Parathyroid adenoma (tissue), 2 donors: ENCODE measurements around the gene TAS2R8.

Experiments
- H2AFZ ChIP-seq: fragments of 300-600 bp; sonication (generic); one replicate; pipeline ENCODE4 v1.7.0; 2017; ENCODE audit warnings: antibody characterized with exemption, mild to moderate bottlenecking
- H3K27ac ChIP-seq: fragments of 300-600 bp; sonication (generic); one replicate; pipeline ENCODE4 v1.7.0; 2017
- H3K27me3 ChIP-seq: fragments of 300-600 bp; sonication (generic); one replicate; pipeline ENCODE4 v1.7.0; 2017; ENCODE audit warnings: low read length; ENCODE audit not compliant: control insufficient read depth, insufficient read depth
- H3K36me3 ChIP-seq: fragments of 300-600 bp; sonication (generic); one replicate; pipeline ENCODE4 v1.7.0; 2017; ENCODE audit warnings: low read length; ENCODE audit not compliant: control insufficient read depth, insufficient read depth
- H3K4me1 ChIP-seq: fragments of 300-600 bp; sonication (generic); one replicate; pipeline ENCODE4 v1.7.0; 2017; ENCODE audit warnings: control low read depth
- H3K4me2 ChIP-seq: fragments of 300-600 bp; sonication (generic); one replicate; pipeline ENCODE4 v1.7.0; 2017; ENCODE audit warnings: low read length
- H3K4me3 ChIP-seq: fragments of 300-600 bp; sonication (generic); one replicate; pipeline ENCODE4 v1.7.0; 2017; ENCODE audit warnings: low read depth, low read length
- H3K79me2 ChIP-seq: fragments of 300-600 bp; sonication (generic); one replicate; pipeline ENCODE4 v1.7.0; 2017; ENCODE audit warnings: control low read depth
- H3K9ac ChIP-seq: fragments of 300-600 bp; sonication (generic); one replicate; pipeline ENCODE4 v1.7.0; 2017; ENCODE audit warnings: mild to moderate bottlenecking
- H3K9me3 ChIP-seq: fragments of 300-600 bp; sonication (generic); one replicate; pipeline ENCODE4 v1.7.0; 2017; ENCODE audit warnings: low read length; ENCODE audit not compliant: control insufficient read depth
- TF ChIP-seq, protein P1 (sequence below): fragments of 300-600 bp; sonication (generic); IDR thresholded peaks from one replicate; pipeline ENCODE4 v1.7.0; 2017; ENCODE audit warnings: antibody characterized with exemption, mild to moderate bottlenecking
- donor health status: primary hyperparathyroidism.

TAS2R8 gene

DNA sequence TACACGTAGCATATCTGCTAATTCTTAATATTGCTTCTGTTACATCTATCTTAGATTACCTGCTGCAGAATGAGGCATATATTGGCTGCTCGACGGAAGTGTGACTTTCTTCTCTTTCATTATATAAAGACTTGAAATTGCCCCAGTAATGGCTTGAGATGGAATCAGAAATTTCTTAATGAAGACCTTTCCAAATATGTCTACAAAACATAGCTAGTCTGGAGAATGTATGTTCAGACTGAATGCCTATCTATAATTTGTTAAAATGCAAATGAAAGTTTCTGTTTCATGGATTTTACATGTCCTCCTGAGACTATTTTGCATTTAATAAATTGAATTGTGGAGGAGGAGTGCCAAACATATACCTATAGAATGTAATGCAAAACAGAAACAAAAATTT, 19.2 kb upstream of the TAS2R8 start, which contains the start of gene TAS2R10:
TSS of gene TAS2R10 (minus strand) at position 101 of the 400 bp plus-strand sequence. CDS start at position 12, 89 bp downstream.
- no peak within 1 kb of the TSS for H3K9ac ChIP-seq
- TF ChIP-seq, protein P1, sequence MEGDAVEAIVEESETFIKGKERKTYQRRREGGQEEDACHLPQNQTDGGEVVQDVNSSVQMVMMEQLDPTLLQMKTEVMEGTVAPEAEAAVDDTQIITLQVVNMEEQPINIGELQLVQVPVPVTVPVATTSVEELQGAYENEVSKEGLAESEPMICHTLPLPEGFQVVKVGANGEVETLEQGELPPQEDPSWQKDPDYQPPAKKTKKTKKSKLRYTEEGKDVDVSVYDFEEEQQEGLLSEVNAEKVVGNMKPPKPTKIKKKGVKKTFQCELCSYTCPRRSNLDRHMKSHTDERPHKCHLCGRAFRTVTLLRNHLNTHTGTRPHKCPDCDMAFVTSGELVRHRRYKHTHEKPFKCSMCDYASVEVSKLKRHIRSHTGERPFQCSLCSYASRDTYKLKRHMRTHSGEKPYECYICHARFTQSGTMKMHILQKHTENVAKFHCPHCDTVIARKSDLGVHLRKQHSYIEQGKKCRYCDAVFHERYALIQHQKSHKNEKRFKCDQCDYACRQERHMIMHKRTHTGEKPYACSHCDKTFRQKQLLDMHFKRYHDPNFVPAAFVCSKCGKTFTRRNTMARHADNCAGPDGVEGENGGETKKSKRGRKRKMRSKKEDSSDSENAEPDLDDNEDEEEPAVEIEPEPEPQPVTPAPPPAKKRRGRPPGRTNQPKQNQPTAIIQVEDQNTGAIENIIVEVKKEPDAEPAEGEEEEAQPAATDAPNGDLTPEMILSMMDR, result no peak

DNA sequence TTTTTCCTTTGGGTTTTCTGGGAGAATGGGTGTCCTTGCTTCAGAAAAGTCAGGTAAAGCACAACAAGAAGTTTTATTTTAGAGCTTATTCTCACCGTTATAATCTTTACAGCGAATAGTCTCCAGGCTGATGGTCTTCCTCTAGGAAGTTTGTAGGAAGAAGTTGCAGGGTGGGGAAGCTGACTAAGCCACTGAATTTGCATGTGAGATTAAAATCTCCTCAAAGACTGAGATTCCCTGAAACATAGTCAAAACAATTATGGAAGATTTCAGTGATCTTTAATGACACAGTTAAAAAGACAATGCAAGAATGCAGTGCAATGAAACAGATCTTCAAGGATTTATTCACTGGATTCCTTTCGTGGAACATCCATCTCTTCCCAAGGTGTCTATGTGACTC, 17.9 kb upstream of the TAS2R8 start:
- TF ChIP-seq, protein P1, result no peak
- Histone ChIP-seq H3K4me2 (no peak overlapping the region), H3K9ac (no peak overlapping the region), H3K79me2 (no peaks in the 10 kb centered on the region), H3K9me3 (no peaks in the 10 kb centered on the region), H3K27me3 (no peaks in the 10 kb centered on the region), H3K36me3 (no peaks in the 10 kb centered on the region), H2AFZ (no peak overlapping the region), H3K27ac (no peak overlapping the region), H3K4me1 (no peaks in the 10 kb centered on the region), H3K4me3 (no peak overlapping the region)

More for the DNA sequence above, 19.2 kb upstream of the TAS2R8 start, which contains the start of gene TAS2R10:
- no peaks in the 10 kb centered on the region for H3K36me3 ChIP-seq
- no peak within 1 kb of the TSS for H3K27ac ChIP-seq
- no peaks in the 10 kb centered on the region for H3K4me1 ChIP-seq
- H3K27me3 ChIP-seq, result no peaks in the 10 kb centered on the region
- H3K4me3 ChIP-seq, result no peak within 1 kb of the TSS
- no peaks in the 10 kb centered on the region for H3K79me2 ChIP-seq
- no peak within 1 kb of the TSS for H3K4me2 ChIP-seq
- no peak within 1 kb of the TSS for H2AFZ ChIP-seq
- no peaks in the 10 kb centered on the region for H3K9me3 ChIP-seq

DNA sequence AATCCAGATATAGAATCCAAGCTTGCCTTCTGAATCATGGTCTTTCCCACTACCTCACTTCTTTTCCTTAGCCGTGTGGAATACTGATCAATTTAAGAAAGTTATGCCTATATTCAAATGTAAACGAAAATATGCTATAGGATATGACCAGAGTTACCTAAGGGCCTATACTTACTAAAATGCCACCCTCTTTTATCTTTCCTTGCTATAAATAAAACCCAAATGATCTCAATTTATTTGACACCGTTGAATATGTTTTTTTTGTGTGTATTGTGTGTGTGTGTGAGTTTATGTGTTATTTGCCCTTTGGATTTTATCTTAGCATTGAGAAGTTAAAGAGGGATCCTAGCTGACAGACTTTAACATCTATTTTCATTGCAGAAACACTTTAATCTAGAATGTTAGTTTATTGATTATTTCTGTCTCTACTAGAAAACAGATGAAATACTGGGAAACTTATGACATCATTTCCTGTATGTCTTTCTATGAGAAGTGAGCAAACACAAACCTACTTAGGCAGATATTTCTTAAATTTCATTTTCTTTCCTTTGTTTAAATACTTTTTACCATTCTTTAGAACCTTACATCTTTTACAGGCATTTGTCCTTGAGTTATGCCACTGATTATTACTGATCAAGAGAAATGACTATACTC, 4.9 kb upstream of the TAS2R8 start:
- no peak overlapping the region for H2AFZ ChIP-seq
- H3K27ac ChIP-seq, result no peak overlapping the region
- no peak overlapping the region for H3K9ac ChIP-seq
- TF ChIP-seq, protein P1, result no peak
- H3K4me1 ChIP-seq, result no peaks in the 10 kb centered on the region
- H3K4me2 ChIP-seq, result no peak overlapping the region
- H3K4me3 ChIP-seq, result no peak overlapping the region
- H3K9me3 ChIP-seq, result no peaks in the 10 kb centered on the region
- H3K36me3 ChIP-seq, result no peaks in the 10 kb centered on the region
- H3K79me2 ChIP-seq, result no peaks in the 10 kb centered on the region
- H3K27me3 ChIP-seq, result no peaks in the 10 kb centered on the region

DNA sequence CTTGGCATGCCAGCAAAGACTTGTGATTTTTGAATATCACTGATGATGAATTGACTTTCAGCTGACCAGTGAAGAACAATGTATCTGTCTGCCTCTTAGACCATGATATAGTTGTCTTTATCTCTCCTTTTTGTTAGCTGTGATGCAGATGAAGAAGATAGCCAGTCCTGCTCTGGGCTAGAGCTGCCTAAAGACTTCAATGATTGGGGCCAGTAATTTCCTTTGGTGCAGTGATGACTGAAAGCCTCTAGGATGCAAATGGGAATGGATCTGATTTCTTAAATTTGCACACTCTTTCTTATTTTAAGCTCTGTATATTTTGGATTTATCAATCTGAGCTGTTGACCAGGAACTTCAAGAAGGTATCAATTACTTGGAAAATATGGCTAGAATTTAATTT, 3.0 kb upstream of the TAS2R8 start, which contains the start of gene TAS2R9:
TSS of gene TAS2R9 (minus strand) at position 101 of the 400 bp plus-strand sequence. CDS start at position 8, 93 bp downstream.
- Histone ChIP-seq H3K4me3 (no peak within 1 kb of the TSS), H3K79me2 (no peaks in the 10 kb centered on the region), H3K4me2 (no peak within 1 kb of the TSS), H3K9me3 (no peaks in the 10 kb centered on the region), H3K36me3 (no peaks in the 10 kb centered on the region), H2AFZ (no peak within 1 kb of the TSS), H3K4me1 (no peaks in the 10 kb centered on the region), H3K27ac (no peak within 1 kb of the TSS), H3K27me3 (no peaks in the 10 kb centered on the region), H3K9ac (no peak within 1 kb of the TSS)
- TF ChIP-seq, protein P1, result no peak

DNA sequence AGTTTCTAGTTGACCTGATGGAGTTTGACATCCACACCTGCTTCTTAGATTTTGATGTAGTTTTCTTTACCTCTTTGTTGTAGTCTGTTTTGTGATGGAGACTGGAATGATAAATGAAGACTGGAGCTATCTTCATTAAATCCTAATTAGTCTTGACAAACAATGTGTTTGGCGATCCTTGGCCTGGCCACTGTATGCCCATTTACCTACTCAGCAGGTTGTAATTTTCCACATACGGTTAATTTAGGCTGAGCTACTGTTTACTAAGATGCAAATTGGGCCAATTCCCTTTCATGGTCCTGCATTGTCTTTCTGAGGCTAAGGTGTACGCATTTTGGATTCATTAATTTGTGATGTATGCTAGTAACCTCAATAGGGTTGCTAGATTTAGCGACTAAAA, 4.5 kb downstream of the TAS2R8 start, which contains the start of gene TAS2R7:
TSS of gene TAS2R7 (minus strand) at position 41 of the 400 bp plus-strand sequence. CDS start 57 bp downstream, outside the sequence.
- Histone ChIP-seq H3K9ac (no peak within 1 kb of the TSS), H3K4me2 (no peak within 1 kb of the TSS), H3K27ac (no peak within 1 kb of the TSS), H3K4me1 (no peaks in the 10 kb centered on the region), H3K9me3 (no peaks in the 10 kb centered on the region), H3K79me2 (no peaks in the 10 kb centered on the region), H3K36me3 (no peaks in the 10 kb centered on the region), H3K27me3 (no peaks in the 10 kb centered on the region), H2AFZ (no peak within 1 kb of the TSS), H3K4me3 (no peak within 1 kb of the TSS)
- TF ChIP-seq, protein P1, result no peak
